NB4 (cell line): ENCODE measurements around the gene ULBP1.
"Not testable (repeated sequence)": the region's sequence is repeated elsewhere in the genome, so short reads cannot be mapped to it uniquely, and the experiment has no call there.

ENCODE experiments used
- DNase-seq: peaks from one replicate; pipeline ENCODE4 v3.0.0; 2010; ENCODE audit warnings: low read depth
- H3K4me3 ChIP-seq: one replicate; pipeline ENCODE4 v1.5.1; 2011; ENCODE audit warnings: mild to moderate bottlenecking, low read depth, low read length, moderate library complexity
- CTCF ChIP-seq: IDR thresholded peaks from one replicate; pipeline ENCODE4 v1.5.1; 2012; ENCODE audit warnings: low read depth, low read length
- MAX ChIP-seq: IDR thresholded peaks from 2 replicates; pipeline ENCODE4 v1.6.1; 2011; ENCODE audit warnings: low read depth, low read length
- MYC ChIP-seq: IDR thresholded peaks from 2 replicates; pipeline ENCODE4 v1.6.1; 2011; ENCODE audit warnings: low read depth, low read length
- POLR2A ChIP-seq: IDR thresholded peaks from 2 replicates; pipeline ENCODE4 v1.6.1; 2011; ENCODE audit warnings: mild to moderate bottlenecking; ENCODE audit not compliant: insufficient read length; ENCODE audit errors: extremely low read depth

Gene ULBP1

GRCh38 chr6:149995235-149995750, 31.6 kb downstream of the ULBP1 start:
- DNase-seq: no peak
- no peak for TF ChIP-seq CTCF
- TF ChIP-seq POLR2A: no peak
- TF ChIP-seq MYC: no peak
- no peak for TF ChIP-seq MAX
- no peak overlapping the region for H3K4me3 ChIP-seq

GRCh38 chr6:149995971-149996370, 32.2 kb downstream of the ULBP1 start:
- H3K4me3 ChIP-seq: no peak overlapping the region
- no peak for TF ChIP-seq MYC
- no peak for TF ChIP-seq POLR2A
- no peak for TF ChIP-seq CTCF
- no peak for TF ChIP-seq MAX
- DNase-seq: no peak

DNA sequence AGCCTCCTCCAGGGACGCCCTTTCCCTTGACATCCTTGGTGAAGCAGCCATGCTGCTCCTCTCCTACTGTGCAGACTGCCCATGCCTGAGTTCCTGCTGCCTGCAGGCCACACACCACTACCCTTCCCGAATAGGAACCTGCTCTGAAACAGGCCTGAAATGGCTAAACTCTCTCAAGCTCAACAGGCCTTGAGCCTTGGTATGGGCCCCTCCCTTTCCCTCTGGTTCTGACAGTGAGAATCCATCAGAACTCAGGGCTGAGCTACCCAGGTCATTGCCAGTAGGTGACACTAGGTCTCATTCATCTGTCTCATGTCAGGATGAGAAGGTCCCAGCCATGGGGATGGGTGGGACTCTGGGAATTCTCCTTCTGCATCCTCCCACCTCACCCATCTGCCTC, 35.9 kb downstream of the ULBP1 start:
- no peak for DNase-seq
- no peak for TF ChIP-seq CTCF
- no peak overlapping the region for H3K4me3 ChIP-seq

DNA sequence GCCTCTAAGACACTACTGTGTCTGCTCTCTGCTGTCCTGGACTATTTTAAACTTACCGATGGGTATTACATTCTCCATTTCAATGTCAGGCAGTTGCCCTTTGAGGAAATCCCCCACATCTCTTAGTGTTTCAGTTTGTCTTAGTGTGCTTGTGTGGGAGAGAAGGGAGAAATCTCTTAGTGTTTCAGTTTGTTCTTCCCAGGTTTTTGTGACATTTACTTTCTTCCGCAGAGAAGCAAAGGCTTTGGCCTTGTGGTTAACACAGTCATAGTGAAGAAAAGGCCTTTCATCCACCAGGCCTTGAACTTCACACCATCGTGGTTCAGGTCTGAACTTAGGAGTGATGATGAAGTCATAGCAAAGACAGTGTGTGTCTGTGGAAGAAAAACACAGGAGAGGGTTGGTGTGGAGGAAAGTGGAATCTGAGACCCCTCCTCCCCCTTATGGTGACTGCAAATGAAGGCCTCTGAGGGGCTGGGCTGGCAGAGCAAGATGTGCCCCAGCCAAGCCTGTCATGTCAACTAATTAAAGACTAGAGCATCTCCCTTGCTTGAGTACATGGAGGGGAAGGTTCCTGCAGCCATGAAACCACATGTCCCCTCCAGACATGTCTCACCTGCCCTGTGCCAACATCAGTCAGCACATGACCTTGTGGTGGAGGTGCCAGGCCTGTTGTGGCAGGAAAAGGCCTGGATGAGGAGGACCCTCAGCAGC, 37.7 kb downstream of the ULBP1 start:
- no peak for DNase-seq
- TF ChIP-seq CTCF (no peak), POLR2A (no peak), MYC (no peak), MAX (no peak)
- no peak overlapping the region for H3K4me3 ChIP-seq

DNA sequence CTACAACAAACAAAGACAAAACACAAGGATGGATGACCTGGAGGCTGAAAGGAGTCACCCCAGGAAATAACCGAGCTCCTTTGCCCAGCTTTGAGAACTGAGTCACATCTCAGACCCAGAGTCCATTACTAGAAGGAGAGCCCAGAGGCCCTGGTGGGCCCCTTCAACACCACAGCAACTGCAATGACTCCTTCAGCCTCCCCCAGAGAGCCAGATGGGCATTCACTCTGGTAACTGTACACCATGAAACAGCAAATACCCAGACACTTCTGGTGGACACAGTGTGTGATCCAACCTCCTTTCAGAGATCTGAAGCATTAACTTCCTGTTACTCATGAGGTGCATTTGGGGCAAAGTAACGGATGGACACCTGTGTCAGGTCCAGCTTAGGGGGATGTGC, 39.0 kb downstream of the ULBP1 start:
- no peak for DNase-seq
- TF ChIP-seq MYC (no peak), CTCF (no peak), POLR2A (no peak), MAX (no peak)
- no peak overlapping the region for H3K4me3 ChIP-seq

DNA sequence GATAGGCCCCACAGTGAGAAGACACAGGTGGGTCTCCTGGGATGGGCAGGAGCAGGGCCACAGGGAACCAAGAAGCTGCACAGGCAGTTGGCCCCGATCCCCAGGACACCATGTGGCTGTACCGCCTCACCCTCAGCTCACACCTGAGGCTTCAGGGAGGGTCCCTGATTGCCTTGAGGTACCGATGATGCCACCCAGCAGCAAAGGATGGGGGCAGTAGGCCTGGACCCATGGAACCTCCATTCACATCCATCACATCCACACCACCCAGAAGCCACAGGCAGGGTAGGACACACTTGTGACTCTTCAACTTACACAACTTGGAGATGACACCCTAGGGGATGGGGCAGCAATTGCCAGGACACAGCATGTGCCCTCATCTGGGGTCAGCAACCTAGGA, 39.9 kb downstream of the ULBP1 start:
- not testable (repeated sequence) for DNase-seq, H3K4me3 ChIP-seq
